ENCODE results near the gene MPG.

The MPG gene

GRCh38 chr16:100989-101388 lies 23.0 kb downstream of the MPG start:
- H3K4me3 ChIP-seq (ENCODE audit: low read depth, low read length), result no peak overlapping the region
- no peak for TF ChIP-seq CTCF (IDR thresholded peaks at IDR 0.05; ENCODE audit: borderline replicate concordance, insufficient read depth, low read depth, low read length)

- TF ChIP-seq CTCF (IDR thresholded peaks at IDR 0.05; ENCODE audit: borderline replicate concordance, insufficient read depth, low read depth, low read length), result no peak
- H3K4me3 ChIP-seq (ENCODE audit: low read depth, low read length), result no peak overlapping the region
Measured at GRCh38 chr16:101586-101985, 23.6 kb downstream of the MPG start.

GRCh38 chr16:102060-102855 lies 24.2 kb downstream of the MPG start:
- H3K4me3 ChIP-seq (ENCODE audit: low read depth, low read length), result no peak overlapping the region
- no peak for TF ChIP-seq CTCF (IDR thresholded peaks at IDR 0.05; ENCODE audit: borderline replicate concordance, insufficient read depth, low read depth, low read length)

GRCh38 chr16:104355-104754 lies 26.3 kb downstream of the MPG start:
- TF ChIP-seq CTCF (IDR thresholded peaks at IDR 0.05; ENCODE audit: borderline replicate concordance, insufficient read depth, low read depth, low read length), result no peak
- H3K4me3 ChIP-seq (ENCODE audit: low read depth, low read length), result no peak overlapping the region

GRCh38 chr16:104928-105327 lies 26.9 kb downstream of the MPG start:
- no peak overlapping the region for H3K4me3 ChIP-seq (ENCODE audit: low read depth, low read length)
- no peak for TF ChIP-seq CTCF (IDR thresholded peaks at IDR 0.05; ENCODE audit: borderline replicate concordance, insufficient read depth, low read depth, low read length)

- H3K4me3 ChIP-seq (ENCODE audit: low read depth, low read length), result no peak overlapping the region
- no peak for TF ChIP-seq CTCF (IDR thresholded peaks at IDR 0.05; ENCODE audit: borderline replicate concordance, insufficient read depth, low read depth, low read length)
Measured at GRCh38 chr16:105521-105920, 27.5 kb downstream of the MPG start.

- no peak overlapping the region for H3K4me3 ChIP-seq (ENCODE audit: low read depth, low read length)
- TF ChIP-seq CTCF (IDR thresholded peaks at IDR 0.05; ENCODE audit: borderline replicate concordance, insufficient read depth, low read depth, low read length), result peak; percentile 74
Measured at GRCh38 chr16:106623-107324, 28.7 kb downstream of the MPG start.
